Immature natural killer cell (primary cell): ENCODE measurements around the gene CIAO1. TPM values are rescaled to one million over a fixed set of nuclear protein-coding genes. Genes with fewer than 3 reads are reported as not detected.

Source experiments
- DNase-seq, 3 donors: peaks; one replicate each; pipeline ENCODE4 v3.0.0; 2022; ENCODE audit warnings: mixed read lengths in 1 of 3
- H3K27ac Mint-ChIP-seq, 6 donors: one replicate each; pipeline ENCODE4 v1.8.0; 2020; ENCODE audit warnings: mixed read lengths in 6 of 6, mild to moderate bottlenecking in 5 of 6, inconsistent platforms in 4 of 6, moderate library complexity in 3 of 6
- H3K27me3 Mint-ChIP-seq, 3 donors: one replicate each; pipeline ENCODE4 v1.8.0; 2020 to 2021; ENCODE audit warnings: low read depth in 3 of 3, mild to moderate bottlenecking in 3 of 3, mixed read lengths in 3 of 3, moderate library complexity in 3 of 3, inconsistent platforms in 1 of 3
- H3K36me3 Mint-ChIP-seq, 3 donors: one replicate each; pipeline ENCODE4 v1.8.0; 2020; ENCODE audit warnings: mixed read lengths in 3 of 3, inconsistent platforms in 2 of 3, mild to moderate bottlenecking in 2 of 3
- H3K4me1 Mint-ChIP-seq, 2 donors: one replicate each; pipeline ENCODE4 v1.8.0; 2020; ENCODE audit warnings: inconsistent platforms in 2 of 2, mild to moderate bottlenecking in 2 of 2, mixed read lengths in 2 of 2, moderate library complexity in 1 of 2
- H3K4me3 Mint-ChIP-seq, 5 donors: one replicate each; pipeline ENCODE4 v1.8.0; 2020; ENCODE audit warnings: mild to moderate bottlenecking in 5 of 5, mixed read lengths in 5 of 5, inconsistent platforms in 3 of 5, moderate library complexity in 3 of 5
- H3K9me3 Mint-ChIP-seq, 6 donors: one replicate each; pipeline ENCODE4 v1.8.0; 2020; ENCODE audit warnings: mild to moderate bottlenecking in 6 of 6, mixed read lengths in 6 of 6, inconsistent platforms in 4 of 6, moderate library complexity in 3 of 6
- polyA plus RNA-seq, 3 donors: library from polyadenylated mRNA; unstranded; fragments of 300-500 nt; fragmentation: Illumina TruSeq; gene quantifications; one replicate each; pipeline ENCODE4 v1.2.3, GENCODE V29; 2021

Gene CIAO1
- polyA plus RNA-seq, 3 donors from 2014 or later = 92.2 to 142 (median 134) TPM

GRCh38 chr2:96241227-96241626, 24.8 kb upstream of the CIAO1 start:
- DNase-seq = no peak
- peak overlapping the region; percentile 94 to 96 (median 96) for H3K27ac Mint-ChIP-seq
- peaks cover 0 to 5% (median 0%) of the 10 kb centered on the region in 3 donors for H3K27me3 Mint-ChIP-seq
- peaks cover 0 to 10% (median 4%) of the 10 kb centered on the region in 3 donors for H3K36me3 Mint-ChIP-seq
- peak overlapping the region in 4 of 5 donors; percentile 36 to 84 (median 78) for H3K4me3 Mint-ChIP-seq
- peaks cover 28 to 30% of the 10 kb centered on the region in 2 donors for H3K4me1 Mint-ChIP-seq
- H3K9me3 Mint-ChIP-seq = no peaks in the 10 kb centered on the region

- H3K4me3 Mint-ChIP-seq = peak overlapping the region; percentile 55 to 84 (median 76)
- peak; percentile 57 to 66 (median 57) for DNase-seq
- H3K27ac Mint-ChIP-seq = peak overlapping the region; percentile 94 to 96 (median 96)
- H3K27me3 Mint-ChIP-seq = peaks cover 0 to 5% (median 0%) of the 10 kb centered on the region in 3 donors
- peaks cover 0 to 10% (median 4%) of the 10 kb centered on the region in 3 donors for H3K36me3 Mint-ChIP-seq
- H3K9me3 Mint-ChIP-seq = no peaks in the 10 kb centered on the region
- peaks cover 32 to 36% of the 10 kb centered on the region in 2 donors for H3K4me1 Mint-ChIP-seq
Observed at GRCh38 chr2:96241900-96242611, 24.0 kb upstream of the CIAO1 start.

- Mint-ChIP-seq H3K4me1 (peaks cover 39 to 45% of the 10 kb centered on the region in 2 donors), H3K27me3 (peaks cover 0 to 5% (median 0%) of the 10 kb centered on the region in 3 donors), H3K36me3 (peaks cover 0 to 10% (median 4%) of the 10 kb centered on the region in 3 donors), H3K27ac (peak overlapping the region in 2 of 6 donors; percentile 26 to 64), H3K4me3 (no peak overlapping the region), H3K9me3 (no peaks in the 10 kb centered on the region)
- no peak for DNase-seq
Observed at GRCh38 chr2:96243843-96244242, 22.2 kb upstream of the CIAO1 start.

- Mint-ChIP-seq H3K36me3 (peaks cover 0 to 4% (median 4%) of the 10 kb centered on the region in 3 donors), H3K4me3 (no peak overlapping the region), H3K27me3 (peaks cover 0 to 5% (median 0%) of the 10 kb centered on the region in 3 donors), H3K9me3 (no peaks in the 10 kb centered on the region), H3K27ac (peak overlapping the region; percentile 15 to 78 (median 60)), H3K4me1 (peaks cover 52 to 56% of the 10 kb centered on the region in 2 donors)
- DNase-seq = no peak
Observed at GRCh38 chr2:96245609-96246390, 20.2 kb upstream of the CIAO1 start.

GRCh38 chr2:96247009-96247408, 19.0 kb upstream of the CIAO1 start:
- Mint-ChIP-seq H3K27me3 (peaks cover 0 to 5% (median 0%) of the 10 kb centered on the region in 3 donors), H3K9me3 (no peaks in the 10 kb centered on the region), H3K4me3 (no peak overlapping the region), H3K36me3 (peaks cover 4 to 10% (median 6%) of the 10 kb centered on the region in 3 donors), H3K4me1 (peaks cover 48% of the 10 kb centered on the region in 2 donors), H3K27ac (peak overlapping the region in 5 of 6 donors; percentile 1 to 84 (median 63))
- no peak for DNase-seq

GRCh38 chr2:96247896-96248295, 18.1 kb upstream of the CIAO1 start:
- peak overlapping the region in 4 of 6 donors; percentile 14 to 70 (median 43) for H3K27ac Mint-ChIP-seq
- peaks cover 39 to 40% of the 10 kb centered on the region in 2 donors for H3K4me1 Mint-ChIP-seq
- H3K36me3 Mint-ChIP-seq = peaks cover 0 to 17% (median 9%) of the 10 kb centered on the region in 3 donors
- no peak for DNase-seq
- H3K27me3 Mint-ChIP-seq = peaks cover 0 to 4% (median 0%) of the 10 kb centered on the region in 3 donors
- no peak overlapping the region for H3K4me3 Mint-ChIP-seq
- no peaks in the 10 kb centered on the region for H3K9me3 Mint-ChIP-seq

- Mint-ChIP-seq H3K4me3 (no peak overlapping the region), H3K27ac (peak overlapping the region in 2 of 6 donors; percentile 26 to 31), H3K9me3 (no peaks in the 10 kb centered on the region), H3K36me3 (peaks cover 0 to 21% (median 13%) of the 10 kb centered on the region in 3 donors), H3K27me3 (no peaks in the 10 kb centered on the region), H3K4me1 (peaks cover 37 to 39% of the 10 kb centered on the region in 2 donors)
- no peak for DNase-seq
Observed at GRCh38 chr2:96248624-96249023, 17.4 kb upstream of the CIAO1 start.

- no peaks in the 10 kb centered on the region for H3K27me3 Mint-ChIP-seq
- peaks cover 37 to 39% of the 10 kb centered on the region in 2 donors for H3K4me1 Mint-ChIP-seq
- no peaks in the 10 kb centered on the region for H3K9me3 Mint-ChIP-seq
- H3K4me3 Mint-ChIP-seq = no peak overlapping the region
- H3K27ac Mint-ChIP-seq = peak overlapping the region in 3 of 6 donors; percentile 64 to 75 (median 65)
- peaks cover 3 to 28% (median 19%) of the 10 kb centered on the region in 3 donors for H3K36me3 Mint-ChIP-seq
- no peak for DNase-seq
Observed at GRCh38 chr2:96249654-96250053, 16.4 kb upstream of the CIAO1 start.

GRCh38 chr2:96250188-96250587, 15.8 kb upstream of the CIAO1 start:
- H3K4me1 Mint-ChIP-seq = peaks cover 37 to 39% of the 10 kb centered on the region in 2 donors
- DNase-seq = no peak
- H3K27ac Mint-ChIP-seq = peak overlapping the region; percentile 51 to 88 (median 76)
- H3K27me3 Mint-ChIP-seq = no peaks in the 10 kb centered on the region
- peaks cover 4 to 30% (median 19%) of the 10 kb centered on the region in 3 donors for H3K36me3 Mint-ChIP-seq
- peak overlapping the region in 1 of 5 donors; percentile 16 for H3K4me3 Mint-ChIP-seq
- no peaks in the 10 kb centered on the region for H3K9me3 Mint-ChIP-seq

- Mint-ChIP-seq H3K4me3 (no peak overlapping the region), H3K4me1 (peaks cover 39 to 40% of the 10 kb centered on the region in 2 donors), H3K27me3 (no peaks in the 10 kb centered on the region), H3K9me3 (no peaks in the 10 kb centered on the region), H3K36me3 (peaks cover 7 to 34% (median 22%) of the 10 kb centered on the region in 3 donors), H3K27ac (peak overlapping the region; percentile 11 to 82 (median 56))
- DNase-seq = no peak
Observed at GRCh38 chr2:96251721-96252292, 14.2 kb upstream of the CIAO1 start.

GRCh38 chr2:96252526-96252925, 13.5 kb upstream of the CIAO1 start:
- no peak overlapping the region for H3K4me3 Mint-ChIP-seq
- H3K4me1 Mint-ChIP-seq = peaks cover 39 to 42% of the 10 kb centered on the region in 2 donors
- peaks cover 7 to 34% (median 23%) of the 10 kb centered on the region in 3 donors for H3K36me3 Mint-ChIP-seq
- no peaks in the 10 kb centered on the region for H3K27me3 Mint-ChIP-seq
- H3K9me3 Mint-ChIP-seq = no peaks in the 10 kb centered on the region
- DNase-seq = no peak
- peak overlapping the region in 2 of 6 donors; percentile 45 to 80 for H3K27ac Mint-ChIP-seq

GRCh38 chr2:96253006-96253405, 13.0 kb upstream of the CIAO1 start:
- H3K27me3 Mint-ChIP-seq = no peaks in the 10 kb centered on the region
- H3K9me3 Mint-ChIP-seq = no peaks in the 10 kb centered on the region
- DNase-seq = no peak
- H3K4me3 Mint-ChIP-seq = no peak overlapping the region
- peaks cover 40 to 44% of the 10 kb centered on the region in 2 donors for H3K4me1 Mint-ChIP-seq
- H3K36me3 Mint-ChIP-seq = peaks cover 7 to 34% (median 23%) of the 10 kb centered on the region in 3 donors
- no peak overlapping the region for H3K27ac Mint-ChIP-seq

- Mint-ChIP-seq H3K36me3 (peaks cover 7 to 34% (median 23%) of the 10 kb centered on the region in 3 donors), H3K9me3 (no peaks in the 10 kb centered on the region), H3K27me3 (no peaks in the 10 kb centered on the region), H3K4me3 (no peak overlapping the region), H3K27ac (peak overlapping the region in 2 of 6 donors; percentile 28 to 64), H3K4me1 (peaks cover 52 to 55% of the 10 kb centered on the region in 2 donors)
- no peak for DNase-seq
Observed at GRCh38 chr2:96254571-96254970, 11.5 kb upstream of the CIAO1 start.
